Nucleus accumbens (tissue), 56 donors: ENCODE data around the gene TCIRG1.
A peak's percentile ranks its signal among the peaks of the same experiment; 100 is the strongest.
"Not testable (repeated sequence)": the region's sequence is repeated elsewhere in the genome, so short reads cannot be mapped to it uniquely, and the experiment has no call there.

Experiments used
- DNase-seq, 56 donors: peaks; one replicate each; lab custom pipeline; 2025; lab: John Stamatoyannopoulos, UW

Gene TCIRG1

GRCh38 chr11:68038718-68039525, at the start of gene TCIRG1:
TCIRG1 (plus strand) TSS chr11:68039025; CDS start chr11:68041272, 2,247 bp downstream.
- peak in 22 of 56 donors; percentile 10 to 73 (median 34) for DNase-seq

GRCh38 chr11:67990546-67991346, 48.1 kb upstream of the TCIRG1 start:
- not testable (repeated sequence) for DNase-seq

DNA sequence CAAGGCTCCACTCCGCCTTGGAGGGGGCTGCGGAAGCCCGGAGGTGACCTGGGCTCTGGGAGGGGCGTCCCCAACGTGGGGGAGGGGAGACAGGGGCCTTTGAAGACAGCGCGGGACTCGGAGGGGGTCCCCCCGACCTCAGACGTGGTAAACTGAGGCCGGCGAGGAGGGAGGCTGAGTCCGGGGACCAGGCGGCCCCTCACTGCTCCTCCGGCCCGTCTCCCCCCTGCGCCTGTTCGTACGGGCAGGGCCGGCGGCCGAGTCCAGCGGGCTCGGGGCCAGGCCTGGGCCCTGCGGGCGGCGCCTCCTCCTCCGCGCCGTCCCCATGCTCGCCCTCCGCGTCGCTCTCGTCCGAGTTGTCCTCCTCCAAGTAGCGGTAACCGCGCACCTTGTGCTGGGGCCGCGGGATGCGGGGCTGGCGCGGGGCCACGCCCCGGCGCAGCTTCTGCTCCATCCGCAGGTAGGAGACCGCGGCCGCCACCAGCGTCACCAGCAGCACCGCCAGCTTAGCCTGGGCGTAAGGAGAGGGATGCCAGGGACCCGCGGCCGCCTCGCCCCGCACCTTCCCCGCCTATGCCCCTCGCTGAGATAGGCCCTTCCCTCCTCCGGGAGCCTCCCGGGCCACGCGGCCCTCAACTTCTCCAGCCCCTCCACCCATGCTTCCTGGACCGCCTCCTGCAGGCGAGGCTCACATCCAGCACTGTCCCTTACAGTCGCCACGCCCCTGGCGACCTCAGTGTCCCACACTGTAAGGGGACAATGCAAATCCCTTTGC, 47.3 kb upstream of the TCIRG1 start:
- DNase-seq, result not testable (repeated sequence)

GRCh38 chr11:67993821-67994220, 45.0 kb upstream of the TCIRG1 start:
- peak in 3 of 56 donors; percentile 24 to 36 (median 29) for DNase-seq

GRCh38 chr11:67994387-67994786, 44.4 kb upstream of the TCIRG1 start:
- DNase-seq, result not testable (repeated sequence)

- DNase-seq, result not testable (repeated sequence)
Measured at GRCh38 chr11:67995129-67995528, 43.7 kb upstream of the TCIRG1 start.

DNA sequence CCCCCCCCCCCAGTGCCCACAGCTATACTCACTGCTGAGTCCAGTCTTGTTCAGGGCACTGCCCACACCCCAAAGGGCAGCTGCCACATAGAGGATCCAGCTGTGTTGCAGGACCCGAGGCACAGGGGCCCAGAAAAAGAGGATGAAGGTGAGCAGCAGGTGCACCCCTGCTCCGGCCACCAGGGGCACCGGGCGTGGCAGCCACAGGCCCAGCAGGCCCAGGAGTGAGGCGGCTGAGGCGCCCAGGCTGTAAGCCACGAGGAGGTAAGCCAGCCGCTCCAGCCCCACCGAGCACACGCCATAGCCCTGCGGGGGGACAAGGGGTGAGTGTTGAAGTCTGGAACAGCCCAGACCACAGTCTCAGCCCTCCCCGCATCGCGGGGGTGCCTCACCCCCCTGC, 43.2 kb upstream of the TCIRG1 start:
- not testable (repeated sequence) for DNase-seq

DNA sequence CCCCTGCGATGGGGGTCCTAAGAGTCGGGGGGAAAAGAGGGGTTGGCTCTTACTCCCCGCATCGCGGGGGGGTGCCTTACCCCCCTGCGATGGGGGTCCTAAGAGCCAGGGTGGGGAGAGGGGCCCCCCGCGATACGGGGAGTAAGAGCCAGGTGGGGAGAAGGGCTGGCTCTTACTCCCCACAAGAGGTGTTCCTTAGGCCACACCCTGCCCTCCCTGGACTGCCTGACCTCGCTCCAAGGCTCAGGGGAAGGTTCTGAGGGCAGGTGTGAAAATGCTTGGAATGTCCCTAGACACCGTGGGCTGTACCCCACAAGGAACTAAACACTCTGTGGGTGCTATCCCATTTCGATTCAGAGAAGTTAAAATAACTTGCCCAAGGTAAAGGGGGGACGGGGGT, 42.8 kb upstream of the TCIRG1 start:
- no peak for DNase-seq

DNA sequence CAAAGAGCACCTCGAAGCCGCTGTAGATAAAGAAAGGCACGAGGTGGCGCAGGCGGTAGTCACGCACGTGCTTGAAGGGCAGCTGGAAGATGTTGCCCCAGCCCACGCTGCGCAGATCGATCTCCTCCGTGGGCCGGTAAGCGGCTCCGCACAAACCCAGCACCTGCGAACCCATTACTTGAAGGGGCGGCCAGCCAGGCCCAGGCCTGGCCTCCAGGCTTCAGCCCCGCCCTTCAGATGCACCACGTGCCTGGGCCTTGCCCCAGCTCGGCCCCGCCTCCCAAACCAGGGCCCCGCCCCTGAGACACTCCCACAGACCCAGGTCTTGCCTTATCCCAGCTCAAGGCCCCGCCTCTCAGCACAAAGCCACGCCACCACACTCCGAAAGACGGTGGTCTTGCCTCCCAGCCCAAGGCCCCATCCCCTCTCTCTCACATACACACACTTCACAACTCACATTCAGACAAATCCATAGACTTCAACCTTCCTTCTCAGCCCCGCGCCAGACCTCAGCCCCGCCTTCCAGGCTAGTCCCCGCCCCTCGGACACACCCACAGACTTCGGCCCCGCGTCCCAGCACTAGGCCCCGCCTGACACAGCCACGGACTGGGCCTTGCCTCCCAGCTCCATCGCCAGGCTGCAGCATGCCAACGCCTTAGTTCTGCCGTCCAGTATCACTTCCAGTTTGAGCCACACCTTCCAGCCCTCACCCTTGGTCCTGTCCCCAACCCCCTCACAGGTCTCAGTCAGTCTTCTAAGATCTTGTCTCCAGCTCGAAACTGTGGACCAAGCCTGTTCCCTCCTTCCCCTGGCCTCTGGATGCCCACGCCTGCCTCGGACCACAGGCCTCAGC, 42.0 kb upstream of the TCIRG1 start:
- no peak for DNase-seq

GRCh38 chr11:67997475-67997921, 41.3 kb upstream of the TCIRG1 start:
- no peak for DNase-seq

GRCh38 chr11:67998150-67999045, 40.4 kb upstream of the TCIRG1 start:
- DNase-seq, result no peak

DNA sequence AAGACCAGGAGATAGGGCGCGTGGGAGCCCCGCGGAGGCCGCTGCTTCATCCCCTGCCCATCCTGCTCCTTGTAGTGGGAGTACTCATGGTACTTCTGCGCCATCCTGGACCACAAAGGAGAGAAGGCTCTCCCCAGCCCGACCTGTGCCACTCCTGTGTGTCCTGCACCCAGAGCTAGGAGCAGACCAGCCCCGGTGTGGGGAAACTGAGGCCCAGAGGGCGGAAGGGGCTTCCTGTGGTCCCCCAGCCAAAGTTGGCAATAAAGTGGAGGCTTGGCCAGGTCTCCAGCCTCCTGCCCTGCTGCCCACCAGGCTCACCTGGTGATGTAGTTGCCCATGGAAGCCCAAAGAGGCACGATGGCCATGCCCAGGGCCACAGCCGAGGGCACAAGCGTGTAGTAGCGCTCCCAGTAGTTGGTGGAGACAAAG, 39.6 kb upstream of the TCIRG1 start:
- DNase-seq, result no peak

- no peak for DNase-seq
Measured at GRCh38 chr11:67999704-68000103, 39.1 kb upstream of the TCIRG1 start.

DNA sequence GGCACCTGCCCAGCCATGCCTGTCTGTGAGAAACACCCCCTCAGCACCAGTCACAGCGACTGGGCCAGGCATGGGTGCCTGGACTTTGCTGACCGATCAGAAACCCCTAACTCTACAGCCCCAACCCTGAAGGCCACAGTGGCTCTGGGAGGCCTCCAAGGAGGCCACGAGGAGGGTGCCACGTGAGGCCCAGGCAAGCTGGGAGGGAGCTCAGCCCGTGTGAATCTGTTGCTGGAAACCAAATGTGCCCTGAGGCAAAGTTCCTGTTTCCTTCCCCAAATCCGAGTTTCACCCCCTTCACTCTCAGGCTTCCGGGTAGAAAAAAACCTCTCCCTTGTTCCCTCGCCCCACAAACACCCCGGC, 36.3 kb upstream of the TCIRG1 start:
- DNase-seq, result no peak

DNA sequence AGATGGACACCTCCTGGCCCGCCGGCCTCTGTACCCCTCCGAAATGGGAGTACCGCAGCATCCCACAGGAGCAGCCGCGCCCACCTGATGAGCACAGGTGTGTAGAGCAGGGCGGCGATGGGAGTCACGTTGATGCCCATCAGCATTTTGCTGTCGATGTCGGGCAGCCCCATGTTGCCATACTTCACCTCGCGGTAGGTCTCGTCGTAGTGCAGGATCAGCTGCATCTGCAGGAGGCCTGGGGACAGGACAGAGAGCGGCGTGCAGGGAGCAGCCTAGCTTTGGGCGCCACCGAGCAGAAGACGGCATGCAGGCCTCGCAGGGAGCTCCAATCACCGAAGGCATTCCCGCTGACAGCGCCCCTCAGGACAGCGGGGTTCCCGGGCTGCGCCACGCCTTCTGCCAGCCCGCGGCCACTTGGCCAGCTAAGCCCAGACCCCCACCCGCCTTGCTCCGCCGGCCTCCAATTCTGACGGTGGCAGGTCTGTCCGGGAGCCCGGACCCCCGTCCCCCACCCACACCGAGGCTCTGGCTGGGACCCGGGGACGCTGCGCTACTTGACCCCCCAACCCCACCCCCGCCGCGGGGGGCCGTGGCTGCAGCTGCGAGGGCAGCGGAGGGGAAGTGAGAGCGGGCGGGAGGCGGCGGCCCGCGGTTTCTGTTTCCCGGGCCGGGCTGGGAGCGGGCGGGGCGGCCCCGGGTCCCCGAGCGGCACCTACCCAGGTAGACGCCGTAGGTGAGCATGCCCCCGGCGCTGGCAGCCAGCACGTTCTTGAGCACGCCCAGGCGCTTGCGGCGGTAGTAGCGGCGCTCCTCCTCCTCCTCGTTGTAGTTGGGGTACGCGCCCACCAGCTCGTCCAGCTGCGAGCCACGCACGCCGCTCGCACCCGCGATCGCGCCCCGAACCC, 35.6 kb upstream of the TCIRG1 start:
- DNase-seq, result peak in 5 of 56 donors; percentile 19 to 55 (median 40)

DNA sequence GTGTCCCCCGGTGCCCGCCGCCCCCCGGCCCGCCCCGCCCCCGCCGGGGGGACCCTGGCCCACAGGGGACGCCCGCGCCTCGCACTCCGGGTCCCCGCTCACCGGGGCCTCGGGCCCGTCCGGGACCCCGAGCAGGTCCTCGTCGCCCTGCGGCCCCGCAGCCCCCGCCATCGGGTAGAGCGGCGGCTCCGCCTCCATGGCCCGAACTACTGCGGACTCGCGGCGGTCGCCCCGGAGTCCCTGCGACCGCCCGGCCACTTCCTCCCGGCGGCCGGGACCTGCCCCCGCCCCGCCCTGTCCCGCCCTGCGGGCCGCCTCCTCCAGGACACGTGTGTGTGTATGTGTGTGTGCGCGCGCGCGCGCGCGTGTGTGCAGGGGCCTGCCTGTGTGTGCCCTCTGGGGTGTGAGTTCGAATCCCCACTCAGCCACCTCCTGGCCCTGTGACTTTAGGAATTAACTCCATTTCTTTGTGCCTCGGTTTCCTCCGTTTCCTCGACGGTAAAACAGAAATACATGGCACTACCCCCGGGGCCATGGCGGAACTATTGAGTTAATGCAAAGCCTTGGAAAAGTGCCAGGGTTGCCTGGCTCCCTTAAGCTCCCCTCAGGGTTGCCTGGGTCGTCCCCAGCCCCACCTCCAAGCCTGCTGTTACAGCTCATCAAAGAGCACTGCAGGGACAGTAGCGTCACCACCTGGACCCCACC, 34.8 kb upstream of the TCIRG1 start, which contains the start of gene UNC93B1:
Gene UNC93B1, minus strand, starts transcription at position 252 of the 705 bp plus-strand sequence. Its CDS starts 54 bp downstream, at position 198.
- peak in 43 of 56 donors; percentile 16 to 79 (median 44) for DNase-seq
